GM12875 (cell line): ENCODE measurements around the gene SRSF3.
"Not testable (repeated sequence)": the region's sequence is repeated elsewhere in the genome, so short reads cannot be mapped to it uniquely, and the experiment has no call there.

Source experiments
- H3K4me3 ChIP-seq: one replicate; pipeline ENCODE4 v1.5.1; 2011; ENCODE audit warnings: low read depth, low read length, control low read depth
- TF ChIP-seq, protein P1 (sequence below): IDR thresholded peaks from 2 replicates; pipeline ENCODE4 v1.5.1; 2011; ENCODE audit warnings: low read depth, mild to moderate bottlenecking, control low read depth, inconsistent platforms, low read length, moderate library complexity, borderline replicate concordance; ENCODE audit not compliant: insufficient read depth

SRSF3 gene

DNA sequence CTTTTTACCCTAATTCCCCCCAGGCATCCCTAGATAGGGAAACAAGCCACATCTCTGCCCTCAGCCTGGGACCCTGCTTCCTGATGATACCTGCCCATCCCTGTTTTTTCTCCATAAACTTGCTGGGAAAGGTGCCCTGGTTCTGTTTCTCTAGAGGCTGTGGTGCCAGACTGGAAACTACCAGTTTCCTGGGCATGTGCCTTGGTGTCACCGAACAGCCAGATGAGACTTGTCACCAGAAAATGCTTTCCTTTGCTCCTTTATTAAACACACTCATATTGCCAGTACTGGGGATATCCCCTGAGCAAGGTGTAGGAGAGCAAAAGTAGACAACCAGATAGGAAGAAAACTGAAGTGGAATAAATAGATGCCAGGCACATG lies 16.8 kb downstream of the SRSF3 start:
- TF ChIP-seq, protein P1, sequence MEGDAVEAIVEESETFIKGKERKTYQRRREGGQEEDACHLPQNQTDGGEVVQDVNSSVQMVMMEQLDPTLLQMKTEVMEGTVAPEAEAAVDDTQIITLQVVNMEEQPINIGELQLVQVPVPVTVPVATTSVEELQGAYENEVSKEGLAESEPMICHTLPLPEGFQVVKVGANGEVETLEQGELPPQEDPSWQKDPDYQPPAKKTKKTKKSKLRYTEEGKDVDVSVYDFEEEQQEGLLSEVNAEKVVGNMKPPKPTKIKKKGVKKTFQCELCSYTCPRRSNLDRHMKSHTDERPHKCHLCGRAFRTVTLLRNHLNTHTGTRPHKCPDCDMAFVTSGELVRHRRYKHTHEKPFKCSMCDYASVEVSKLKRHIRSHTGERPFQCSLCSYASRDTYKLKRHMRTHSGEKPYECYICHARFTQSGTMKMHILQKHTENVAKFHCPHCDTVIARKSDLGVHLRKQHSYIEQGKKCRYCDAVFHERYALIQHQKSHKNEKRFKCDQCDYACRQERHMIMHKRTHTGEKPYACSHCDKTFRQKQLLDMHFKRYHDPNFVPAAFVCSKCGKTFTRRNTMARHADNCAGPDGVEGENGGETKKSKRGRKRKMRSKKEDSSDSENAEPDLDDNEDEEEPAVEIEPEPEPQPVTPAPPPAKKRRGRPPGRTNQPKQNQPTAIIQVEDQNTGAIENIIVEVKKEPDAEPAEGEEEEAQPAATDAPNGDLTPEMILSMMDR: no peak
- no peak overlapping the region for H3K4me3 ChIP-seq

DNA sequence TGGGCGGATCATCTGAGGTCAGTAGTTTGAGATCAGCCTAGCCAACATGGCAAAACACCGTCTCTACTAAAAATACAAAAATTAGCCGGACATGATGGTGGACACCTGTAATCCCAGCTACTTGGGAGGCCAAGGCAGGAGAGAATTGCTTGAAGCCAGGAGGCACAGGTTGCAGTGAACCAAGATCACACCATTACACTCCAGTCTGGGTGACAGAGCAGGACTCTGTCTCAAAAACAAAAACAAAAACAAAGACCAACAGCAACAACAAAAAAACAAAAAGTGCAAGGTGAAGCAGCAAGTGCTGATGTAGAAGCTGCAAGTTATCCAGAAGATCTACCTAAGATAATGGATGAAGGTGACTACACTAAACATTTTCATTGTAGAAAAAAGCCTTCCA lies 17.5 kb downstream of the SRSF3 start:
- H3K4me3 ChIP-seq: not testable (repeated sequence)

DNA sequence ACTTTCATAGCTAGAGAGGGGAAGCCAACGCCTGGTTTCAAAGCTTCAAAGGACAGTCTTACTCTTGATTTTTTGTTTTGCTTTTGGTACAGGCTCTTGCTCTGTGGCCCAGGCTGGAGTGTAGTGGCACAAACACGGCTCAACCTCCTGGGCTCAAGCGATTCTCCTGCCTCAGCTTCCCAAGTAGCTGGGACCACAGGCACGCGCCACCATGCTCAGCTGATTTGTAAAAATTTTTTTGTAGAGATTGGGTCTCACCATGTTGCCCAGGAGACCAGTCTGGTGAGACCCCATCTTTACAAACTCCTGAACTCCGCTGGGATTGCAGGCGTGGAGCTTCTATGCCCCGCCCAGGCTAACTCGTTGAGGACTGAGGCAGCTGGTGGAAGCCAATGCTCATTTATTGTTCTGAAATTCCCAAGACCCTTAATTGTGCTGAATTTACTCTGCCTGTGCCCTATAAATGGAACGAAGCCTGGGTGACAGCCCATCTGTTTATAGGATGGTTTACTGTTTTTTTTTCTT lies 18.0 kb downstream of the SRSF3 start:
- TF ChIP-seq, protein P1: no peak
- H3K4me3 ChIP-seq: no peak overlapping the region

DNA sequence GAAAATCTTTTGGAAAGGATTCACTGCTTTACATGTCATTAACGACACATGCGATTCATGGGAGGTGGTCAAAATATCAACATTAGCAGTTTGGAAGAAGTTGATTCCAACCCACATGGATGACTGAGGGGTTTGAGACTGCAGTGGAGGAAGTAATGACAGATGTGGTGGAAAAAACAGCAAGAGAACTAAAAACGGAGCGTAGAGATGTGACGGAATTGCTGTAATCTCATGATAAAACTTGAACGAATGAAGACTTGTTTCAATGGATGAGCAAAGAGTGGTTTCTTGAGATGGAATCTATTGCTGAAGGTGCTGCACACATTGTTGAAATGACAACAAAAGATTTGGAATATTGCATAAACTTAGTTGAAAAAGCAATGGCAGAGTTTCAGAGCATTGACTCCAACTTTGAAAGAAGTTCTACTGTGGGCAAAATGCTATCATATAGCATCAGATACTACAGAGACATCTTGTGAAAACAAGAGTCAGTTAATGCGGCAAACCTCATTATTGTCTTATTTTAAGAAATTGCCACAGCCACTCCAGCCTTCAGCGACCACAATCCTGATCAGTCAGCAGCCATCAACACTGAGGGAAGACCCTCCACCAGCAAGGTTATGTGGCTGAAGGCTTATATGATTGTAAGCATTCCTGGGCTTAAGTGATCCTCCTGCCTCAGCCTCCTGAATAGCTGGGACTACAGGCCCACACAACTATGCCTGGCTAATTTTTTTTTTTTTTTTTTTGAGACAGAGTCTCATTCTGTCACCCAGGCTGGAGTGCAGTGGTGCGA lies 19.2 kb downstream of the SRSF3 start:
- H3K4me3 ChIP-seq: no peak overlapping the region
- TF ChIP-seq, protein P1: no peak

DNA sequence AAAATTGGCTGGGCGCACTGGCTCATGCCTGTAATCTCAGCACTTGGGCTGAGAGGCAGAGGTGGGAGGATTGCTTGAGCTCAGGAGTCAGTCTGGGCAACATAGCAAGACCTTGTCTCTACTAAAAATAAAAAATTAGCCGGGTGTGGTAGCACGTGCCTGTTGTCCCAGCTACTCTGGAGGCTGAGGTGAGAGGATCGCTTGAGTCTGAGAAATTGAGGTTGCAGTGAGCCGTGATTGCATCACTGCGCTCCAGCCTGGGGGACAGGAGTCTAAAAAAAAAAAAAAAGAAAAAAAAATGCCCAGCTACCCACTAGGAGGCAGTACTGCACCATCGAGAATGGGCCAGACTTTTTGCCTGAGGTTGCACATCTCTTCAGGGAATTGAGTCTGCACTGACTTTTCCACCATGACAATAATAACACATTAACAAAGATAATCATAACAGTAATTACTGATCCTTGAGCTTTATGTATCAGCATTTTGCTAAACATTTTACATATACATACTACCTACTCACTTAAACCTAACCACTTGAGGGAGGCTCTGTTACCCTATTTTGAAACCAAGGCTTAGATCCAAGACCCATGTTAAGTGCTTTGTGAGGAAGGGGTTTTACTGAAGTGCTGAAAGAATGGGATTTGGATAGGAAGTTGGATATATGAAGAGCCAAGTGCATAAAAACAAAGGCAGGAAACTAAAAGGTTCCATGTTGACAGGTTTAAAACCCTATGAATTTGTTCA lies 21.0 kb downstream of the SRSF3 start:
- no peak overlapping the region for H3K4me3 ChIP-seq
- TF ChIP-seq, protein P1: peak; percentile 61; the same call in 1 of the 2 replicates

DNA sequence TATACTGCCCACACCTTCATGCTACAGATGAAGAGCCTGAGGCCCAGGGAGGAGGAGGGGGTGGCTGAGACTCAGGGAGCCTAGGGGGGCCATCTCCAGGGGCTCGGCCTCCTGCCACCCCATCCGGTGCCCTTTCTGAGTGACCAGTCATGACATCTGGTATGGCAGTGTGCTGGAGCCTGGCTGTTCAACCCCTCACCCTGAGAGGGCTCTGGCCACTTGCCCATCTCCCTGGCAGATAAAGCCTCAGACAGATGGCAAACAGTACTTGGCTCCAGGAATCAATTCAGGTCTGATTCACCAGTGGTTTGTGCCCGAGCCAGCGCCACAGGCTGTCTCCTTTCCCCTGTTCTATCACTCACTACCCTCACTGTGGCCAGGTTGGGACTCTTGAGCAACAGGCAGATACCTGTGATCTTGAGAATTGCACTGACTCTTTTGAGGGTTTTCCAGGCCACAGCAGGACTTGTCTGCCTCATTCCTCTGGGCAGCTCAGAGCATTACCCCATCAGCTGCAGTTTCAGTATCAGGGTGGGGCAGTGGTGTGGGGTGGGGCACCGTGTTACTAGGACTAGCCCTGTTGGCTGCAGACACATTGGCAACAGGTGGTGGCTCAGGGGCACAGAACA lies 22.8 kb downstream of the SRSF3 start:
- TF ChIP-seq, protein P1: no peak
- no peak overlapping the region for H3K4me3 ChIP-seq
